GM10266 (cell line): Measurements from ENCODE around the gene TMEM132C.
"Not testable (repeated sequence)": the region's sequence is repeated elsewhere in the genome, so short reads cannot be mapped to it uniquely, and the experiment has no call there.

Experiments used
- DNase-seq: peaks from one replicate; pipeline ENCODE4 v3.0.0; 2012; ENCODE audit errors: extremely low spot score
- CTCF ChIP-seq: IDR thresholded peaks from 2 replicates; pipeline ENCODE4 v1.5.1; 2012; ENCODE audit warnings: mild to moderate bottlenecking, low read depth; ENCODE audit not compliant: control insufficient read depth, insufficient read depth; ENCODE audit errors: missing control alignments

Gene TMEM132C

GRCh38 chr12:128467882-128468281 is 200.9 kb downstream of the TMEM132C start:
- no peak for DNase-seq
- no peak for TF ChIP-seq CTCF

DNA sequence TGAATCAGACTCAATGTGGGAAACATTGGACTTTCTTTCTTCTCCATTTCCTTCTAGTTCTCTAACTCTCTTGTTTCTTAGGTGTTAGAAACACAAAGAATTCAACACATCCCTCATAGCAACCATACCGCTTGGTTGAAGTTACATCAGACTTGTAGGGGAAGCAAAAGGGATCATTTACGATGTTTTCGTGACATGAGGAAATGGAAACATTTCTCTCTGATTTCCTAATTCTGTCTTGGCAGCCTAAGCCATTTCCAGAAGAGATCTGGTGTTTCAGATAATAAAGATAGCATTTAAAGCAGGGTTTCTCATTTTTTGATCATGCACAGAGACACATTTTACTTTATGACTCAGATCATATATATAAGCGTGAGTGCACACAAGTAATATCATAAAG is 202.0 kb downstream of the TMEM132C start:
- DNase-seq, result no peak
- no peak for TF ChIP-seq CTCF

GRCh38 chr12:128471491-128471890 is 204.5 kb downstream of the TMEM132C start:
- no peak for DNase-seq
- no peak for TF ChIP-seq CTCF

GRCh38 chr12:128474916-128475315 is 207.9 kb downstream of the TMEM132C start:
- no peak for DNase-seq

GRCh38 chr12:128476266-128476665 is 209.3 kb downstream of the TMEM132C start:
- no peak for TF ChIP-seq CTCF
- no peak for DNase-seq

More at GRCh38 chr12:128474916-128475315, 207.9 kb downstream of the TMEM132C start:
- TF ChIP-seq CTCF, result no peak

DNA sequence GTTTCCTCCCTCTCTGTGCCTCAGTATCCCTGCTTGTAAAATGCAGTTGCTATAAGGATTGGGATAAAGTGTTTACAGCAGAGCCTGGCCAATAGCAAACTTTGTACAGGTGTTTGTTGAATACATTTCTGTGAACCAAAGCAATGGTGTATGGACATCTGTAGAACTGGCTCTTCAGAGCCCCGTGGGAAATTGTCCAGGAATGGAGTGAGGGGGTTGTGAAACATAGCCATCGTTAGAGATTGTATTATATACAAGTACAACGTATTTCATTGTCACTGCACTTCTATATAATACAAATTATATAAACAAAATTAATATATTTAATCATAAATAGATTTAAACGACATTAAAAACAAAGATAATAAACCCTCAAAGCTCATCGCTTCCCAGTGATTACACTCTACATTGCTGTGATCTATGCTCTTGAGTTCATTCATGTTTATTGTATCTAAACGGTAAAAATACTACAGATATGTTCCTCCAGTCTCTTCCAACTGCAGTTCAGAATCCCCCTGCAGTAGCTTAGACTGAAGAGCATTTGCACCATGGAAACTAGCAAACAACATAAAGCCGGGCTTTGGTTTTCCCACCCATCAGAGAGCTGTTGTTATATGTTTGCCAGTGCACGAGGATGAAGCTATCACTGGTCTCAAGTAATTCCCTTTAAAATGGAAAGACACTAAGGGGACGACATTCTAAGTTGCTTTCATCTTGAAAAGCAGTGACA is 216.7 kb downstream of the TMEM132C start:
- no peak for TF ChIP-seq CTCF
- DNase-seq, result no peak

DNA sequence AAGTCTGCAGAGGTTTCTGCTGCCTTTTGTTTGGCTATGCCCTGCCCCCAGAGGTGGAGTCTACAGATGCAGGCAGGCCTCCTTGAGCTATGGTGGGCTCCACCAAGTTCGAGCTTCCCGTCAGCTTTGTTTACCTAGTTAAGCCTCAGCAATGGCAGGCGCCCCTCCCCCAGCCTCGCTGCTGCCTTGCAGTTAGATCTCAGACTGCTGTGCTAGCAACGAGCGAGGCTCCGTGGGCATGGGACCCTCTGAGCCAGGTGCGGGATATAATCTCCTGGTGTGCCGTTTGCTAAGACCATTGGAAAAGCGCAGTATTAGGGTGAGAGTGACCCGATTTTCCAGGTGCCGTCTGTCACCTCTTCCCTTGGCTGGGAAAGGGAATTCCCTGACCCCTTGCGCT is 230.4 kb downstream of the TMEM132C start:
- not testable (repeated sequence) for DNase-seq

- no peak for DNase-seq
- no peak for TF ChIP-seq CTCF
These were observed 240.5 kb downstream of the TMEM132C start for GRCh38 chr12:128507470-128507869.
